Astrocyte of the spinal cord (primary cell): ENCODE results near the gene HIVEP3.

Experiments used
- DNase-seq: peaks from one replicate; pipeline ENCODE4 v3.0.0; 2011; ENCODE audit warnings: low read depth, low spot score
- H3K4me3 ChIP-seq: 2 replicates; pipeline ENCODE4 v1.5.1; 2011; ENCODE audit warnings: low read depth, mild to moderate bottlenecking, low read length, moderate library complexity
- CTCF ChIP-seq: IDR thresholded peaks from 2 replicates; pipeline ENCODE4 v1.5.1; 2012; ENCODE audit warnings: low read depth, mild to moderate bottlenecking, low read length, inconsistent platforms
- in situ Hi-C: cut with HindIII; loops from 2 replicates; pipeline ENCODE4 v1.10.0; 2017; ENCODE audit warnings: low sequenced_read_pairs

Gene HIVEP3

DNA sequence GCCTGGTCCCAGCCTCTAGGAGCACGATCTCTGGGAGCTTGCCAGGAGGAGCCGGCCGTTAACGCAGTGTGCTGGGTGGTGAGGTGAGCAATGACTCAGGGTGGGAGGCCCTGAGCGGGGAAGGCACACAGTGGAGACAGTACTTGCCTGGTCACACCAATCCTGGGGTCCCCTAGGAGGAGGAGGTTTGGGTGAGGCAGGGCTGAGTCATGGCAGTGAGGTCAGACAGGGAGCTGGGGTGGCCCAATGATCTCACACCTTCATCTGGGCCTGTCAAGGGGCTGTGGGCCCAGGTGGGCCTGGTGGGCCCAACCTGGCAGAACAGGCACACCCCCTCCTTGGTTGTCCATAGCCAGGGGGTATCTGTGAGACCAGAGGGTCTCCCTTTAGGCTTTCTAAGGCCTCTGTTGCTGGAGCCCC, 425.6 kb downstream of the HIVEP3 start:
- DNase-seq, result peak; percentile 91
- no peak overlapping the region for H3K4me3 ChIP-seq
- in situ Hi-C loops, result no loop called here
- no peak for TF ChIP-seq CTCF

GRCh38 chr1:41492341-41492848, 426.3 kb downstream of the HIVEP3 start:
- no peak overlapping the region for H3K4me3 ChIP-seq
- DNase-seq, result no peak
- in situ Hi-C loops, result no loop called here
- TF ChIP-seq CTCF, result peak; percentile 62

- DNase-seq, result no peak
- no peak for TF ChIP-seq CTCF
- H3K4me3 ChIP-seq, result no peak overlapping the region
- in situ Hi-C loops, result no loop called here
Measured at GRCh38 chr1:41490911-41491310, 427.8 kb downstream of the HIVEP3 start.

GRCh38 chr1:41489561-41489960, 429.2 kb downstream of the HIVEP3 start:
- no peak for TF ChIP-seq CTCF
- DNase-seq, result no peak
- in situ Hi-C loops, result no loop called here
- H3K4me3 ChIP-seq, result no peak overlapping the region

GRCh38 chr1:41488040-41488951, 430.4 kb downstream of the HIVEP3 start:
- in situ Hi-C loops, result no loop called here
- TF ChIP-seq CTCF, result no peak
- no peak overlapping the region for H3K4me3 ChIP-seq
- DNase-seq, result no peak

GRCh38 chr1:41487126-41488039, 431.3 kb downstream of the HIVEP3 start:
- in situ Hi-C loops, result no loop called here
- H3K4me3 ChIP-seq, result no peak overlapping the region
- DNase-seq, result no peak
- no peak for TF ChIP-seq CTCF
